Measurements from ENCODE around the gene PNMA6E.

DNA sequence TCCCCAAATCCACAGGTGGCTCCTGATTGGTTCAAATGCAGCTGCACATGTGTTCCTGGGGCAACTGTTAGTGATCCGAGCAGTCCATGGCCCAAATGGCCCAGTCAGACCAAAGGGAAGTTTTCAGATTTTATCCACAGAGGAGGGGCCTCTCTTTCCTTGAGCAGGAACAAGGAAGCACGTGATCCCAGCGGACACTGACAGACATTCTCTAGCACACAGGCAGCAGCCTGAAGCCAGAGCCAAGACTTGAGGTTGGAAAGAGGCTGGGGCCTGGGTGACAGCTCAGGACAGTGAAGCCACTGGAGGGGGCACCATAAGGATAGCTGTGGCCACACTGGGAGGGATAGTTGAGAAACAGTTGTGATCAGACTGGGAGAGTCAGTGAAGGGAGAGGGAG lies 6.6 kb upstream of the PNMA6E start:
- TF ChIP-seq GATA2 (IDR thresholded peaks at IDR 0.05; ENCODE audit: low read depth, low read length) (no peak), GATA3 (IDR thresholded peaks at IDR 0.05; ENCODE audit: low read depth, low read length) (no peak)

Measured in SH-SY5Y (cell line).